GM18505 (cell line): Measurements from ENCODE around the gene CD247.

Experiments used
- ATAC-seq: cut with Tn5 transposase; IDR thresholded peaks from one replicate; pipeline ENCODE4 v1.9.1; 2021; ENCODE audit not compliant: unreplicated experiment
- POLR2A ChIP-seq: IDR thresholded peaks from 4 replicates; pipeline ENCODE4 v1.6.1; 2011; ENCODE audit warnings: borderline replicate concordance; ENCODE audit not compliant: insufficient read depth, insufficient read length; ENCODE audit errors: extremely low read depth

The CD247 gene

DNA sequence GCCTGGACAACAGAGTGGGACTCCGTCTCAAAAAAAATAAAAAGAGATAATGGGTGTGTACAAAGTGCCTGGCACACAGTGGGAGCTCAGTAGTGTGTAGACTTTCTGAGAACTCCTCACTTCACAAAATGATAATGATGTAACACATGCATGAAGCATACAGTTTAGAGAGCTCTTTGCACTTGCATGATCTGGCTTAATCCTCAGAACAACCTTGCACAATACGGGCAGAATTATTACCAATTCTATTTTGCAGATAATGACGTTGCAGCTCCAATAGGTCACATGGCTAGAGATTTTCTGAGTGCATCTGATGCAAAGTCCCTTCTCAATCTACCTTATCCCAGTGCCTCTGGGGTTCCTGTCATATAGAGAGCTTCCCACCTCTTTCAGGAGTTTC is 71.4 kb downstream of the CD247 start:
- TF ChIP-seq POLR2A: no peak
- ATAC-seq: no peak

- no peak for TF ChIP-seq POLR2A
- no peak for ATAC-seq
These were observed 74.6 kb downstream of the CD247 start for GRCh38 chr1:167443757-167444156.

DNA sequence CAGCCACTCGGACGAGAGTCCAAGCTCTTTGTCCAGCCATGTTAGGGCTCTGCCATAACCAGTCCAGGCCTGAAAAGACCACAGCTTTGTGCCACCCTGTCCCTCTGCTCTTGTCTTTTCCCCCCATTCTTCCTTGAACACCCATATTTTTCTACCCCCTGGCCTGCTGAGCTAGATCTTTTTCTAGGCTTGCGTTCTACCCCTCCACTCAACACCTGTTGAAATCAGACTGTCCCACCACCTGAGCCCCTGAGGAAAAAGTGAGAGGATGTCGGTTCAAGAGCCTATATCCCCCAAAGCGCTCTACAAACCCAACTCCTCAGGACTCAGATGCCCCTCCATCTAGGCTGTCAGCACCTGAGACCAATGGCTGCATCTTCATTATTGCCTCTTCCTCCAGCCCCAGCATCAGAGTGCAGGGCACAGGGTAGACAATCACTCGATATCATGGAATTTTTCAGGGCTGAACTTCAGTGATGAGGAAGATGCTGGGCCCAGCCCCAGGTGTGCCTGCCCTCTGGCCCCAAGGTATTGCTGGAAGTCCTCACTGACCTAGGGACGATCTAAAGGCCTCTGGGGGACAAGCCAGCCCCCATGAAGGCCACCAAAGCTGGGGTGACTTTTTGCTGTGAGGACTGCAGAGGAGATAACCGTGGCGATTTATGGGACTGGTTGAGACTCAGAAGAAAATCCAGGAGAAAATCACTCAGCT is 75.3 kb downstream of the CD247 start:
- TF ChIP-seq POLR2A: no peak
- no peak for ATAC-seq

- ATAC-seq: peak; percentile 82
- no peak for TF ChIP-seq POLR2A
These were observed 76.0 kb downstream of the CD247 start for GRCh38 chr1:167442142-167442848.

DNA sequence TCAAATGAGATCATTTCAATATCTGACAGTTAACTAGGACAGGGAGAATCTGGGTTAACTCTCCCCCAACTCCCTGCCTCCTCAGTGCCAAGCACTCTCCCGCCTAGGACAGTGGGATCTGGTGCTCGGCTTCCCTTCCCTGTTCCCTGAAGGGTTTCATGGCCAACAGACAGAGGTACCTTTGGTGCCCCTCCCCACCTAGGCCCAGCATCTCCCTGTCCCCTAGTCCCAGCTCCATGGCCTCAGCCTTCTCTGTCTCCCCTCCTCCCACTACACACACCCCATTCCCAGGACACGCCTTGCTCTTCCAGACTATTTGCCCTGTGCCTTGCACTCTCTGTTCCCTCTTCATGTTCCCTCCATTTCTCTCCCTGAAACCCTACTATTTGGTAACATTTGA is 77.1 kb downstream of the CD247 start:
- TF ChIP-seq POLR2A: no peak
- no peak for ATAC-seq

GRCh38 chr1:167440776-167441175 is 77.6 kb downstream of the CD247 start:
- no peak for TF ChIP-seq POLR2A

DNA sequence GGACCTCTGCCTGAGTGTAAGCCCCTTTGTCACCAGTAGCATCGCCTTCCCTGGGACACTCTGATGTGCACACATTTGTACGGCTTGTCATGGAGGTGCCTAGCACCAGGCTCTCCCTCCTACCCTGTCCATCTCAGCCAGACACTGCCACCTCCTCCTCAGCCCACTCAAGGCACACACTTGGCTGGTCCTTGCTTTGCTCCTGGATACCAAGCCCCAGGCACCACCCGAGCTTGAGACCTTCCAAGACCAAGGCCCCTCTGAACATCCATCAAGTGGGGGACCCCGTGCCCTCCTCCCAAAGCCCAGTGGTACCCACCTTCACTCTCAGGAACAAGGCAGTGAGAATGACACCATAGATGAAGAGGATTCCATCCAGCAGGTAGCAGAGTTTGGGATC is 78.0 kb downstream of the CD247 start:
- no peak for ATAC-seq
- no peak for TF ChIP-seq POLR2A

More at GRCh38 chr1:167440776-167441175, 77.6 kb downstream of the CD247 start:
- ATAC-seq: no peak

DNA sequence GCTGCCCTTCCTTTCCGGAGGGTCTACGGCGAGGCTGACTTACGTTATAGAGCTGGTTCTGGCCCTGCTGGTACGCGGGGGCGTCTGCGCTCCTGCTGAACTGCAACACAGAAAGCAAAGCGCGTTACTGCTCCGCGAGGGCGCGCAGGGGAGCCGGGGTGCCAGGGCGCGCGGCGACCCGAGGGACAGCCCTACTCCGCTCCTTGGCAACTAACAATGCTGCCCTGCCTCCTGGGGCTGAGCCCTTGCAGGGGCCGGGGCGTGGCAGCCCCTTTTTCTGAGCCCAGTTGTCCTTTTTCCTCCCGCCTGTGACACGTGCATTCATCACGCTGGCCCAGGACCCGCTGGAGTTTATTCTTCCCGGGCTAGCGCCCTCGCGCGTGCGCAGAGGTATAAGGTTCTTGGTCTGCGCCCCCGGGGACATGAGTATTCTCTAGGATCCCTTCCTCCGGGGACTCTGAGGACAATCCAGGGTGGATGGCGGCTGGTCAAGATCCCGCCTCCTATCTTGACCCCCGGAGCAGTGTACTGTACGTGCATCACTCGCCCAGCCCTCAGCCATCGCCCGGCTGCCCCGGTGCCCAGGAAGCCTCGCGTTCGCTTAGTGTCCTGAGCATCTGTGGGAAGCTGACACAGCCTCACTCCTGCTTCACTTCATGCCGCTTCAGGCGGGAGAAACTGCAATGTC is 78.9 kb downstream of the CD247 start:
- TF ChIP-seq POLR2A: no peak
- ATAC-seq: no peak

GRCh38 chr1:167438171-167439138 is 79.9 kb downstream of the CD247 start:
- ATAC-seq: no peak
- TF ChIP-seq POLR2A: no peak

- no peak for ATAC-seq
- no peak for TF ChIP-seq POLR2A
These were observed 82.8 kb downstream of the CD247 start for GRCh38 chr1:167435484-167435883.

- no peak for ATAC-seq
- no peak for TF ChIP-seq POLR2A
These were observed 84.0 kb downstream of the CD247 start for GRCh38 chr1:167434306-167434705.

DNA sequence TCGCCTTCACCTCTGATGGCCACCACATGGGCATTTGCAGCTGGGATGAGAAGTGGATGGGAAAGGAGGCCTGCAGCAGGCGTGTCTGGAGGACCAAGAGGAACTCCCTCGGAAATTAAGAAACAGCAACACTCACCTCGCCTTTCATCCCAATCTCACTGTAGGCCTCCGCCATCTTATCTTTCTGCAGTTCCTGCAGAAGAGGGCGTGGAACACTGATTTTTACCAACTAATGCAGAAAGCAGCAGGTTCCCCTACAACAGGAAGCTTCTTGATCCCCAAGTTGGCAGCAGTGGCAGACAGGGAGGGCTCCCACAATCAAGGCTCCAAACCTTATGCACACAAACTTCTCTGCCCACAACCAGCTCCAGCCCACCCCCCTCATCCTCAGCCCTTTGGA is 84.4 kb downstream of the CD247 start:
- ATAC-seq: no peak
- TF ChIP-seq POLR2A: no peak

GRCh38 chr1:167432780-167433179 is 85.5 kb downstream of the CD247 start:
- no peak for TF ChIP-seq POLR2A
- no peak for ATAC-seq
